Stimulated activated CD4-positive, alpha-beta T cell treated with anti-CD3 and anti-CD28 coated beads, TNF-alpha, amount 100 ng/mL, for 4 hours (primary cell): ENCODE data around the gene HOXD13.

ENCODE experiments used
- DNase-seq, 3 experiments: peaks; one replicate each; pipeline ENCODE4 v3.0.0-alpha.2; 2020; ENCODE audit warnings: low read depth in 3 of 3

Gene HOXD13

DNA sequence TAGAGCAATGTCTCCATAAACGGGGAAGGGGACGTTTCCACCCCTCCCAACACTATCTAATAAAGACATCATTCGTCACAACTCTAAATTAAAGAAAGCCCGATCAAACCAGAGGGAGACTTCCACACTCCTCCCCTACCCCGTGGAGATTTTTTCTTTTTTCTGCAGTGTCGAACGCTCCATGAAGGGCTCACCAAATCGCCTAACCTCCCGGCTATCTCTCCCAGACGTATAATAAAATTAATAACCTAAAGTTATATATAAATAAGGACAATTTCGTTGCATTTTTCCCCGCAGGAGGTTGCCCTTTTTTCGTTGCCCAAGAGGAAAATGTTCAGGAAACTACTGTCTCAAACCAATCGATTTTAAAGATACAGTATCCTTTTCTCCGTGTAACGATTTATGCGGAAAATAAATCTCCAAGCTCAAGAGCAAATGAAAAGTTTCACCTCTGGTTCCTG is 11.1 kb upstream of the HOXD13 start:
- DNase-seq, result no peak

GRCh38 chr2:176081837-176082524 is 10.5 kb upstream of the HOXD13 start:
- no peak for DNase-seq

DNA sequence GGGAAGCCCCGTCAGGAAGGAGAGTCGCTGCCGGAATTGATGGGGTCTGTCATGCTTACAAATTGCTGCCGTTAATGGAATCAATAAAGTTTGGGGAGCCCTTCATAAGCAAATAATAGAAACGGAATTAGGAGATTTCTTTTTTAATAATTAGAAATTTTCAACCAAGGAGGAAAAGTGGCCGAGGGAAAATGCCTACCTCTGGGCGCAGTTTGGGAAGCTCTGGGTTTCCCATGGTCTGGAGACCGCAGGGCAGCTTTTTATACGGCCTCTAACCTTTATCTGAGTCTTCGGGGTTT is 10.0 kb upstream of the HOXD13 start:
- no peak for DNase-seq

- DNase-seq, result no peak
Observed at GRCh38 chr2:176082824-176083751, 9.4 kb upstream of the HOXD13 start.

- no peak for DNase-seq
Observed at GRCh38 chr2:176083796-176084261, 8.7 kb upstream of the HOXD13 start, which contains the start of gene EVX2. Gene EVX2 (minus strand): TSS chr2:176083962. CDS start chr2:176083776, 186 bp downstream.

- no peak for DNase-seq
Observed at GRCh38 chr2:176084611-176085119, 7.9 kb upstream of the HOXD13 start.

GRCh38 chr2:176085120-176085788 is 7.3 kb upstream of the HOXD13 start:
- DNase-seq, result no peak

- no peak for DNase-seq
Observed at GRCh38 chr2:176085861-176086771, 6.4 kb upstream of the HOXD13 start.

- no peak for DNase-seq
Observed at GRCh38 chr2:176087330-176088047, 5.0 kb upstream of the HOXD13 start.

- no peak for DNase-seq
Observed at GRCh38 chr2:176088048-176088936, 4.2 kb upstream of the HOXD13 start.

DNA sequence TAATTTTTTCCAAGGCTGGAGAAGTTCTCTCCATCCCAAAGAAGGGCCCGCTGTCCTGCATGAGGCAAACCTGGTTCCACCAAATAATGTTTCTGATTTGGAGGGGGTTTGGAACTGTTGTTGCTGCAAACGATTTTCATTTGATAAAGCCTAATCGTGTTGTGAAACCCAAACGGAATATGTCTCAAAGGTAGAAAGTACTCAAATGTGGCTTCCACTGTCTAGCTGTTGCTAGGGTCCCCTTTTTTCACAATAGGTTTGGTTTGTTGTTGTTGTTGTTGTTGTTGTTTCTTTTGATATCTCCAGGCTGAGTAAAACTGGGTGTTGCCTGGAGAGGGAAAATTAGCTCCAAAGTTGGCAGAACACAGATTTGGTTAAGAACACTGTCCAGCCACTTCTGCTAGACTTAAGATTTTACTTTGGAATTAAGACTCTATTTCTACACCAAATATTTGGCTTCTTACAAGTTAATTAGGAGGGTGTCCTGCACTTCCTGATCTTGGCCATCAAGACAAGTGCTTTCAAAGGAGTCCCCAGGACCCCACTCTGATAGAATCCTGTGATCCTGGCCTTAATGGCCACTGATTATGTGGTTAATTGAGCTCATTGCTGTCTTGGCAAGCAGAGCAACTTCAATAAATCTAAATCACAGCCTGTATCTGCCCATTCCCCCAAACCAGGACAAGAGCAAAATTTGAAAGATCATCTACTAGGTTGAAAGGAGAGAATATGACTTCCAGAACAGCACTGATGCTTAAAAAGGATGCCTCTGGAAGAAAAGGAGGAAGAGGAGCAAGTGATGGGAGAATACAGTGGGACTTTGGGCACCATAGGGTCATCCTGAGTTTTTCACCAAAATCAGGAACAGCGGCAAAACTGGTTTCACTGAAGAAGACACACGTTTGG is 3.3 kb upstream of the HOXD13 start:
- no peak for DNase-seq

DNA sequence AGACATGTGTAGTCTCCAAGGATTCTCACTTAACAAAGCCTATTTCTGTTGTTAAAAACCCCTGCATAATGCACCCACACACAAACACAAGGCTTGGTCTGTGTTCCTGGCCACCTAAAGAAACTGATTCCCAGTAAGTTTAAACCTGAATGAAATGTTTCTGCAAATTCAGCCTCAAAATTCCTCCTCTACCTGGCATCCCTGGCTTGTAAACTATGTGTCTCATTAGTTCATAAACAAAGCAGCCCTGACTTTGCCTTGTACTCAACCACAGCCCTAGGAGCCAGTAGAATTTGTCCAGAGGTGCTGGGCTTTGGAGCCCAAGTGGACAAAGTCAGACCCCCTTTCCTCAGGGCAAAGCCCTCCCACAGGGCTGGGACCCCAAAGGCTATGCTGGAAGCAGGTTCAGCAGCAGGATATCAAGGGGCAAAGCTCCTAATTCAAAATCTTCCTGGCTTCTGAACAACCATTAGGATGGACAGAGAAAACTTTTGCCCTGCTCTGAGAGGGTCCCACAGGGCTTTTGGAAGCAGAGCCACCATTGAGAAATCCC is 2.6 kb upstream of the HOXD13 start:
- DNase-seq, result no peak

DNA sequence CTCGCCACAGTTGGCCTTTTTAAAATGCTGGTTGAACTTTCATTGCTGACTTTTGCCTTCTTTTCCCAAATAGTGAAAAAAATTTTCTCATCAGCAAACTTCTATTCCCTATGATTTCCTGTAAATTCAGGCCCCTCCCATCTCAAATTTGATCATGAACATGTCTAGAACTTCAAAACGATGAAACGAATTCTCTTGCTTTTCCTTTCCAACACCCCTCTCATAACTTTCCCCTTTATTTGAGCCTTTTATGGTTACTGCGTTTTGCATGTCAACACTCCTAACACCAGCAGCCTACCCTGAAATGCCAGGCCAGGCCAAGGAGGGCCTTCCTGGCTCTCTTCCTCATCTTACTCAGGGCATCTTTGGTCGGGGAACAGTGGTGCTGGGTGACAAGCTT is 1.7 kb upstream of the HOXD13 start:
- DNase-seq, result no peak

GRCh38 chr2:176091329-176092258 is 927 bp upstream of the HOXD13 start:
- no peak for DNase-seq

DNA sequence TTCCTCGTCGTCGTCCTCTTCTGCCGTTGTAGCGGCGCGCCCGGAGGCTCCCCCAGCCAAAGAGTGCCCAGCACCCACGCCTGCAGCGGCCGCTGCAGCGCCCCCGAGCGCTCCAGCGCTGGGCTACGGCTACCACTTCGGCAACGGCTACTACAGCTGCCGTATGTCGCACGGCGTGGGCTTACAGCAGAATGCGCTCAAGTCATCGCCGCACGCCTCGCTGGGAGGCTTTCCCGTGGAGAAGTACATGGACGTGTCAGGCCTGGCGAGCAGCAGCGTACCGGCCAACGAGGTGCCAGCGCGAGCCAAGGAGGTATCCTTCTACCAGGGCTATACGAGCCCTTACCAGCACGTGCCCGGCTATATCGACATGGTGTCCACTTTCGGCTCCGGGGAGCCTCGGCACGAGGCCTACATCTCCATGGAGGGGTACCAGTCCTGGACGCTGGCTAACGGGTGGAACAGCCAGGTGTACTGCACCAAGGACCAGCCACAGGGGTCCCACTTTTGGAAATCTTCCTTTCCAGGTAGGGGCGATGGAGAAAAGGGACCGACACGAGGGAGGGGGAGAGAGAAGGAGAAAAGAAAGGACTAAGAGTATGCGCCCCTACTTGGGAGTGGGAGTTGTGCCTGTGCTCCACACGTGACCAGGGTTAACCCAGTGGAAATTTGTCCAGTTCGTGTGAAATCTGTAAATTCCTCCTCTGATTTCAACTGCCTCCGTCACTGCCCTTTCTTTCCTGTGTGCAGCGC is 800 bp downstream of the HOXD13 start:
- DNase-seq, result no peak

DNA sequence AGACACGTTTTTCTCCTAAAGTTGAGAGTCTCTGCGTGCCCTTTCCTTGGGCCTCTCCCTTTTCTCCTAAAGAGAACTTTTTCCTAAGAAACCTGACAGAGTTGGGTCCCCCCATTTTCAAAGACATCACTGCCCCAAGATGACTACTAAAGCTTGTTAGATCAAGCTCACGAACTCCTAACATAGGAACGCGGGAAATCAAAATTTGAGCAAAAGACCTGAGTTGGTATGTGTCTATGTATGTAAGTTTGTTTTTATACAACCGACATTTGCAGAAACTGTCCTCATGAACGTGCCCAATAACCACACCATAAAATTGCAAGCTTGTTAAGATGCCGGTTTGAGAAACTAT is 1.4 kb downstream of the HOXD13 start:
- DNase-seq, result no peak
